Measurements from ENCODE around the gene ITSN1.

ITSN1 gene

DNA sequence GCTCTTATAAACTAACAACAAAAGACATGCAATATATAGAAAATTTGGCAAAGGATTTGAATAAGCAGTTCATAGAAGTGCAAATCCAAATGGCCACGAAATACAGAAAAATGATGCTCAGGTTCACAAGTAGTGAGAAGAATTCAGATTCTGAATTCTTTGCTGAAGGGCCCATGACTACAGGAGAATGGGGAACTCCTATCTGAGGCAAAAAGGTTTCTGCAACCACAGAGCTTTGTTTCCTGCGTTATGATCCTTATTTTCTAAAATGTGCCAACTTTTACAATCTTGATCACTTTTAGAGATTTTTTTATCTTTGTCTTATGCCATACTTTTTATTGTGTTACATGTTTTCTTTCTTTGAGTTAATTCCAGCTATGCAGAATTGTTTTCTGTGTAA is 91.3 kb downstream of the ITSN1 start:
- FAIRE-seq, result no peak

DNA sequence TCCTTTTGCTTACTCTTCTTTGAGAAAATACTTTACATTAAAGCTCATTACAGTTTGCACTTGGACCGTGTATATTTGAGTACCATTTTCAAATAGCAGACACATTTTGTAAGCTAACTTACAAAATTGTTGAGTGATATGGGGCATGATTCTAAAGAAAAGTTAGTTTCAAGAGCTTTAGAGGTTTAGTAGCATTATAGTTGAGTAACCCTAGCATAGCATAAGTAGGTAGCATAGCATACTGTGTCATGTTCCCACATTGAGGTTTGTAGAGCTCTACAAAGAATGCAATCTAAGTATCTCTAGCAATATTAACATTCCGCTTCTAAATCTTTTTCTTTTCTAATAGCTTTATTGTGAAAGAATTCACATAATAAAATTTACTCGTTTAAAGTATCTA is 92.0 kb downstream of the ITSN1 start:
- no peak for FAIRE-seq

DNA sequence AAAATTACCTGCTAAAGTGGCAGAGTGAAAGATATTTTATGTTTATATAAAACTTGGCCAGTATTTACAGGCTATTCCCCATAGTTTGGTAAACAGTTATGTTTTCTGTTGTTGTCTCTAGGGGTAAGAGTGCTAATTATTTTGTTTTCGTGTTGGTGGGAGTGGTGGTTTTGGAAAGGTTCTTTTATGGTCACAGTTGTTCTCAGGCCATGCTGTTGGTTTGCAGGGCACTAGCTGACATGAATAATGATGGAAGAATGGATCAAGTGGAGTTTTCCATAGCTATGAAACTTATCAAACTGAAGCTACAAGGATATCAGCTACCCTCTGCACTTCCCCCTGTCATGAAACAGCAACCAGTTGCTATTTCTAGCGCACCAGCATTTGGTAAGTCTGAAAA is 92.5 kb downstream of the ITSN1 start:
- FAIRE-seq, result no peak

DNA sequence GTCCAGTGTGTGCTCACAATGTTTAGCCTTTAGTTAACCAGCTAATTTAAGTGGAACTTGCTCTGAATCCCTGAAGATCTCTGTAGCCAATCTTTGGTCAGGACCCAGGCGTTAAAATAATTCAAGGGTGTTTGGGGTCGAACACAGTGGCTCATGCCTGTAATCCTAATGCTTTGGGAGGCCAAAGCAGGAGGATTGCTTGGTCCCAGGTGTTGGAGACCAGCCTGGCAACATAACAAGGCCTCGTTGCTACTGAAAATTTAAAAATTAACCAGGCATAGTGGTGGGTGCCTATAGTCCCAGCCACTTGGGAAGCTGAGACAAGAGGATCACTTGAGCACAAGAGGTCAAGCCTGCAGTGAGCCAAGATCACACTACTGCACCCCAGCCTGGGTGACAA is 94.3 kb downstream of the ITSN1 start:
- no peak for FAIRE-seq

DNA sequence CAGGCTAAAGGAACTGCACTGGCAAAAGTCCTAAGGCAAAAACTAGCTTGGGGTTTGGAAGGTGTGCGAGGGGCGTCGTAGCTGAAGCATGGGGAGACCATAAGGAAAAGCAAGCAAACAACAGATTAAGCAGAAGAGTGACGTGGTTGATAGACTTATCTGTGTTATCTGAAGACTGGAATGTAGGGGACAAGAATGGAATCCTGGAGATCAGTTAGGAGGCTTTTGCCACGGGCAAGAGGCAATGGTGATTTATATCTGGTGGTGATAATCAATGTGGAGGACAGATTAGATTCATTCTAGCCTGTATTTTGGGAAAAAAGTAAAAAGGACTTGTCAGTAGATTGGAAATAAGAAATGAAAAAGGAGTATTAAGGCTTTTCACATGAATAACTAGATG is 97.4 kb downstream of the ITSN1 start:
- no peak for FAIRE-seq

DNA sequence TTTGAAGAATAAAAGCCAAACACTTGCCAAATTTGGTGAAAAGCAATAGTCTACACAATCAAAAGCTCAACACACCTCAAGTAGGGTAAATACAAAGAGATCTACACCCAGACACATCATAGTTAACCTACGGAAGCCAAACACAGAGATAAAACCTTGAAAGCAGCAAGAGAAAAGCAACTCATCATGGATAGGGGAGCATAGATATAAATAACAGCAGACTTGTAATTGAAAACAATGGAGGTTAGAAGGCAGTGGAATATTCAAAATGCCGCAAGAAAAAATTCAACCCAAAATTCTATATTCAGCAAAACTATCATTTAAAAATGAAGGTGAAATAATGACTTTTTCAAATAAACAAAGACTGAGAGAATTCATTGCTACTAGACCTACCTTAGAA is 105.1 kb downstream of the ITSN1 start:
- FAIRE-seq, result no peak

DNA sequence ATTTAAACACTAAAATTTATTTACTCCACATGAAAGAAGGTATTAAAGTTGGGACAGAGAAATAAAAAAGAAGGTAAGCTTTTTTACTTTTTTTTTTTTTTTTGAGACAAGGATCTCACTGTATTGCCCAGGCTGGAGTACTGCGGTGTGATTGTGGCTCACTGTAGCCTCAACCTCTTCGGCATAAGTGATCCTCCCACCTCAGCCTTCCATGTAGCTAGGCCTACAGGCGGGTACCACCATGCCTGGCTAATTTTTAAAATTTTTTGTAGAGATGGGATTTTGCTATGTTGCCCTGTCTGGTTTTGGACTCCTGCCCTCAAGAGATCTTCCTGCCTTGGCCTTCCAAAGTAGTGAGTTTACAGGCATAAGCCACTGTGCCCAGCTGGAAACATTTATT is 106.6 kb downstream of the ITSN1 start:
- no peak for FAIRE-seq

DNA sequence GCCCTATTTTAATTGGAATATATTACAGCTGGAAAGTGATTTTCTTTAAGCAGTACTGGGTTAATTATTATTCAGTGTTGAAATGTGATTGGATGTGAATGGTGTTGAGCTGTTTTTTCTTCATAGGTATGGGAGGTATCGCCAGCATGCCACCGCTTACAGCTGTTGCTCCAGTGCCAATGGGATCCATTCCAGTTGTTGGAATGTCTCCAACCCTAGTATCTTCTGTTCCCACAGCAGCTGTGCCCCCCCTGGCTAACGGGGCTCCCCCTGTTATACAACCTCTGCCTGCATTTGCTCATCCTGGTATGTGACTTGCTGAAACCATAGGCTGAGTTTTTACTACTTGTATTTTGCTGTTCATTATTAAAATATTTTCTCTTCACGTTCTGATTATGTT is 107.7 kb downstream of the ITSN1 start:
- no peak for FAIRE-seq

DNA sequence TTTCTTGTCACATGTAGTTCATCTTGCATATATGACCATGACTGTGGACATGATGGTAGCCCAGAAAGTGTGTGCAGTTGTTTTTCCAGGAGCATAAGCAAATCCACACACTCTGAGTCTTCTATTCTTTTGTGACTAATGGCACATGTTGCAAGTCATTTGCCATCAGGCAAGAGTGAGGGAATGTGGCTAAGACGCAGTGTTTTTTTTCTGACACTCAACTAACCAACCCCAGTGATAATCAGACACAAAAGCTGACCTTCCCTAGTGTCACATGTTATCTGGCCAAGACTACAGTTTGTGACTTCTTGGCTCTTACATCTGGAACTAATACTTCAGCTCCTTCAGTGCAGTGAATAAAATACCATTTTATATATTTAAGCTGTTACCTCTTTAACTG is 108.8 kb downstream of the ITSN1 start:
- FAIRE-seq, result no peak

DNA sequence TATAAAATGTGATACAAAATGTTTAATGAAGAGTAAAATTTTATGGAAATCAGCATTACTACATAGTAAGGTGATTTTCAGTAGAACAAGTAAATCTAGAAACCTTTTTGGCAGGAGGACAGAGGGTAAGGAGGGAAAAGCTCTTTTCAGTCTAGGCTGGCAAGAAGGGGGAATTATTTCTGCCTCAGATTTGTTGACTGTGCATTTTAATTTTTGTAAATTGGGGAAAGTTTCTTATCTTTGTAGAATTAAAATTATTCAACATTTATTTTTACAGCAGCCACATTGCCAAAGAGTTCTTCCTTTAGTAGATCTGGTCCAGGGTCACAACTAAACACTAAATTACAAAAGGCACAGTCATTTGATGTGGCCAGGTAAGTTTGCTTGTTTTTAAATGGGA is 109.2 kb downstream of the ITSN1 start:
- FAIRE-seq, result no peak

DNA sequence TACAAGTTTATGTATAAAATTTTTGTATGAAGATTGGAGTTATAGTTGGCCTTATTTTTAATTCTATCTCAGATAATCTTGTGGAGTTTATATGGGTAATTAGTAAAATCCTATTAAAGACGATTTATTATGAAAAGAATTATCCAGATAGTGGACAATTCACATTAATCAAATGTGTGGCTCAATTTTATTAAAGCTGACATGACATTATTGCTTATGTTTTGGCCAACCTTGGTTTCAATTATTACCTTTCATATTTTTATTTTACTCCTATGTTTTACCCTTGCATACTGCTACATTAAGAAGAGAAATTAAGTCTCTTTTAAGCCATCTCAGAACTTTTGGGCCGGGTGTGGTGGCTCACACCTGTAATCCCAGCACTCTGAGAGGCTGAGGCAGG is 110.0 kb downstream of the ITSN1 start:
- FAIRE-seq, result no peak

DNA sequence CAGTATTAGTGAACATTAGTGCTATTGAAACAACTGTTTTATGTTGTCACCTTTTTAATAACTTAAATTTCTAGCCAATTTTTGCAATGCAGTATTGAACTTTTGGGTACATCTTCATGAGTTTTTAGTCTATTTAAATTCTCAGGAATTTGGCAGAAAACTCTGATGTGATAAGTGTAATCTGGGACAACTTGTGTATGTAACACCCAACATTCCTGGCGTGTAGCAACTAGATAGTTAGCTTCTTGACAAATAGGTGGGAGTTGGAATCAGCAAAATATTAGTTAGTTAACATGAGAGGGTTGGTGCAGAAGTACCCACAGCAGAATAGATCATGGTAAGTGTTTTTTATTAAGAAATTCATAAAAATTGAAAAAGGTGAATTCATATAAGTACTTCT is 111.6 kb downstream of the ITSN1 start:
- FAIRE-seq, result no peak

DNA sequence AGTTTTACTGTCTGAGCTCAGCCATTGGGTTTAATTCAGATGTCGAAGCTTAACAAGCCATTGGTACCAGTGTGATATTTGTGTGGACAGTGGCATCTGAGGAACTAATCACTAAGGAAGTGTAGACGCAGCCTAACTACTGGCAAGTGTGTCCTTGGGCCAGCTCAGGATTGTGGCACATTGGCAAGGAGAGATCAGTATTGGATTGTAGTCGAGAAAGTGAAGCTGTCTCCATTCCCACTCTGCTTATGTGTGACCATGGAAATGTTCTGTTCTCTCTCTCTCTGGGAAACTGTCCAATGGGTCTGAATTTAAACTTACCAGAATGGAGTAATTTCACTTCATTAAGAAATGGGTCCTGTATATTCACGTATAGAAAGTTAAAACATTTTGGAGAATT is 112.2 kb downstream of the ITSN1 start:
- FAIRE-seq, result no peak

DNA sequence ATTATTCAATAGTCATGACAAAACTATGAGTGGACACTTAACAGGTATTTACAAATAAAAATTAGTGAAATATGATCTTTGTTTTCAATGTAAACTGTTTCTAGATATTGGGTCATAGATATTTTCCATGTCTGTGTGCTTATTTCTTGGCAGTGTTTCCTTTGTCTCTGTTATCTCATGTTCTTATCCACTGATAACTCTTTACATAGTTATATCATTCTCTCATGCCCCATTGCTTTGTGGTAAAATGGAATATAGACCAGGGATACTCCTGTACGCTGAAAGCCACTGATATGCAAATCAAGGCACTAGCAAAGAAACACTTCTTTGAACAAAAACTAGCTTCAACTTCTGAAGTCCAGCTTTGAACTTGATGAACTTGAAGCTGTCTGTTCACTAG is 113.1 kb downstream of the ITSN1 start:
- FAIRE-seq, result no peak

DNA sequence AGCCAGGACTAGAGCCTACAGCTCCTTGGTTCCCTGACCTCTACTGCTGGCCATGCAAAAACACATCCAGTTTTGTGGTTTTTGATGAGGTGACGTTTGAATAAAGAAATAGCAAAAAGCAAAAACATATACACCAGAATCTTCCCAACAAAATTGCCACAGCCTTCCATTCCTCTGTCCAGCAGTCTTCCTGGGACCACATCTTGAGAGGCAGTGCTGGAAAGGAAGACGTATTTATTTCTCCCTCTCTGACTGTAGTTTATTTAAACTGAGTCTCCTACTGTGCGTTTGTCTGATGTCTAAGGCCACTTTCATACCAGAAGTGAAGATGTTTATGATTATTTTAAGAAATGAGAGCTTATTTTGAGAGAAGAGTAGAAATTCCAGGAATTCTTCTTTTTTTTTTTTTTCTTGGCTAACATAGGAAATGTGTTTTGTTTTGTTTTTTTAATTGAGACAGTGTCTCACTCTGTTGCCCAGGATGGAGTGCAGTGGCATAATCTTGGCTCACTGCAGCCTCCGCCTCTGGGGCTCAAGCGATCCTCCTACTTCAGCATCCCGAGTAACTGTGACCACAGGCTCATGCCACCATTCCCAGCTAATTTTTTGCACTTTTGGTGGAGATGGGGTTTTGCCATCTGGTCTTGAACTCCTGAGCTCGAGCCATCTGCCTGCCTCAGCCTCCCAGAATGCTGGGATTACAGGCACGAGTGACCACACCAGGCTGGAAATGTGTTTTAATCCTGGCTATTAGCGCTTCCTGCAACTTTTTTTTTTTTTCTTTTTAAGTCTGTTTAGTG is 118.5 kb downstream of the ITSN1 start:
- peak; percentile 69 for FAIRE-seq

DNA sequence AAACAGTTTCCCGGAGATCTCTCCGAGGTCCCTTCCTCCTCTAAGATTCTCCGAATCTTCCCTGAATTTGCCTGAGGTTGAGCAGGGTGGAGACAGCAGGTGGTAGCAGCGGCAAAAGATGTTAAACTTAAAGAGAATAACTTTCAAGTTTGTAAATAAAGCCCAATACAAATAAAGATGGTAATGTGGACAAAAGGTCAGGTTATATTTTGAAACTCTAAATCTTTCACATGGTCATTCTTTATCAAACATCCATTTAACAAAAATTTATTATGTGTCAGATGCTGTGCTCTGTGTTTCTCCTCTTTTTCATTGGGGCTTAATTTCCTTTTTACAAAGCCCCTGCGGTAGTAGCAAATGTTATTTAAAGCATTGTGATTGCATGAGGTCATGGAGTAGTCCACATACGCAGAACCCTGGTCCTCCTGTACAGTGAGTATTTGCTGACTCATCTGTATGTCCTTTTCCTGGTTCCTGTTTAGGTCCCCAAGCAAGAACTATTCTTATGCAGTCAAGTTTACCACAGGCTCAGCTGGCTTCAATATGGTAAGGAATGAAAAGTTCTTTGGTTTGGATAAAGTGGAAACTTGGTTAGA is 119.2 kb downstream of the ITSN1 start:
- peak; percentile 18 for FAIRE-seq

DNA sequence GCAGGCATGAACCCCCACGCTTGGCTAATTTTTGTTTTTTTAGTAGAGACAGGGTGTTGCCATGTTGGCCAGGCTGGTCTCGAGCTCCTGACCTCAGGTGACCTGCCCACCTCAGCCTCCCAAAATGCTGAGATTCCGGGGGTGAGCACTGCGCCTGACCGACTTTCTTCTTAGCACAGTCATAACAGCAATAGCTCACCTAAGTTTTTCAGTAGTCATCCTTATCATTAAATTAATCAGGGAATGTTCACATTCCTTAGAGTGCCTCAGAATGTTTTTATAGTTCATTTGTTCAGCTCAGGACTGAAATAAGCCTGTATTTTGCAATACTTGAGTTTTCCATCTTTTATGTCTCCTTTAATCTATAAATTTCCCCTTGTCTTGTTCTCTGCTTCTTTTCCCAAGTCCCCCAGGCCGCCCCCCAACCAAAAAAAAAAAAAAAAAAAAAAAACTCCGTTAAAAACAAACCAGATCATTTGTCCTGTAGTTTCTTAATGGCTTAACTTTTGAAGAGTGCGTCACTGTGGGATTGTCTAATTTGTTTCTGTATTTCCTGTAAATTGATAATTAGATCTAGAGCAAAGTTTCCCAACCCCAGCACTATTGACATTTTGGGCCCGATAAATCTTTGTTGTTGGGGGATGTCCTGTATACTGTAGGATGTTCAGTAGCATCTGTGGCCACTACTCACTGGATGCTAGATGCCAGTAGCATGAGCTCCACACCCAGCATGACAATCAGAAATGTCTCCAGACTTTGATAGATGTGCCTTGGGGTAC is 120.7 kb downstream of the ITSN1 start:
- no peak for FAIRE-seq

DNA sequence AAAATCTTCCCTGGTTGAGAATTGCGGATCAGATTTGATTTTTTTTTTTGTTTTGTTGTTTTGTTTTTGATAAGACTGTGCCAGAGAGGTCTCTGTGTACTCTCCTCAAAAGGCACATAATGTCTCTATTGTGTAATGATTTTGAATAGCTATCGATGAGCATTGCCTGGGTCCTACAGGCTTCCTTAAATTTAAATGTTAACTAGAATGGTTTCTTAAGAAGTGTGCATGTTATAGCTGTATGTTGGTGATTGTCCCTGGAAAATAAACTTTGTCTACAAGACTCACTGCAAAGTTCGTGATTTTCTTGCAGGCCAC is 121.2 kb downstream of the ITSN1 start:
- no peak for FAIRE-seq

DNA sequence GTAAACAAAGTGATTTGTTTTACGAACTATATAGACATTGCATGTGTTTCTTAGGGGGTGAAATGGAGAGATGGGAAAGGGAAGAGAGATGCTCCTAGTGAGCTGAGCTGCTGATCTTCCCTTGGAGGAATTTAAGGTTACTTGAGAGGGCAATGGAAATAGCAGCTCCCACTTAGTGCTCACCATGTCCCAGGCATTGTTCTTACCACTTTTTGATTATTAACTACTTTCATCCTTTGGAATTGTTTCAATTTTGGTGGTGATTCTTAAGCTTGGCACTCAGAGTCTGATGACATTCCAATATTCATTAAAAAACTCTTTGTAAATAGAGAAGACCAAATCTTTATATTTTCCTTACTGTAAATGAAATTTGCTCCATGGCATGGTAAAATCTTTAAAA is 124.9 kb downstream of the ITSN1 start:
- no peak for FAIRE-seq

DNA sequence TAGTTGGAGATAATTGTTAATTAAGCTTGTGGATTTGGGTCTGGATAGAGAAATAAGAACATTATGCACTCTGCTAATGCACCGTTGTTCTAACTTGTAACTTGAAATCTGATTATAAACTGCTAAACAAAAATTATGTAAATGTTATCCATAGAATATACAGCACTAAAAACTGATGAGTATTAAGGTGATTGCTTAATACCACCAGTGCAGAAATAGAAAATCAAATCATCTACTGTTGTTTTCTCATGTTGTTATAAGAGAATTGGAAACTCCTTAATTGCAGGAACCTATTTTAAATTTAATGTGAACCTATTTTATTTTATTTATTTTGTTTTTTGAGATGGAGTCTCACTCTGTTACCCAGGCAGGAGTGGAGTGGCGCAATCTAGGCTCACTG is 125.7 kb downstream of the ITSN1 start:
- no peak for FAIRE-seq

DNA sequence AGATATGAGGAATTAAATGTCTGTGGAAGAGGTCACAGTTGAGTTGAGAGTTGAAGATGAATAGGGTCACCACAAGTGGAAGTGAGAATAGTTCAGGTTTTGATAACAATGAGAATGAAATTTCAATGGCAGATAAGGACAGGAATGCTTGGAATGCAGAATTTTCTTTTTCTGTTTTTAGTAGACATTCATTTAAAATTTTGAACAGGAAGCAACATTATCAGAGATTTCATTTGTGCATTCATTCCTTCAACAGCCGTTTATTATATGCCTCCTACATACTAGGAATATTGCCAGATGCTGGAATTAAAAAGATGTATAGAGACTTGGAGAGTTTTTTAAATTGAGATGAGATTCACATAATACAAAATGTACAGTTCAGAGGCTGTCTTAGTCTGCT is 126.8 kb downstream of the ITSN1 start:
- FAIRE-seq, result no peak

DNA sequence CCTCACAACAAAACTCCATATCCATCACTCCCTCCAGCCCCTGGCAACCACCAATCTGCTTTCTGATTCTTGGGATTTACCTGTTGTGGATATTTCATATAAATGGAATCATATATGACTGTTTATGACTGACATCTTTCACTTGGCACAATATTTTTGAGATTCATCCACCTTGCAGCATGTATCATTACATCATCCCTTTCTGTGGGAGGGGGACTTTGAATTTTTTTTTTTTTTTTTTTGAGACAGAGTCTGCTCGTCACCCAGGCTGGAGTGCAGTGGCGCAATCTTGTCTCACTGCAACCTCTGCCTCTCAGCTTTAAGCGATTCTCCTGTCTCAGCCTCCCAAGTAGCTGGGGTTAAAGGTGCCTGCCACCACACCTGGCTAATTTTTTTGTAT is 128.2 kb downstream of the ITSN1 start:
- FAIRE-seq, result no peak

DNA sequence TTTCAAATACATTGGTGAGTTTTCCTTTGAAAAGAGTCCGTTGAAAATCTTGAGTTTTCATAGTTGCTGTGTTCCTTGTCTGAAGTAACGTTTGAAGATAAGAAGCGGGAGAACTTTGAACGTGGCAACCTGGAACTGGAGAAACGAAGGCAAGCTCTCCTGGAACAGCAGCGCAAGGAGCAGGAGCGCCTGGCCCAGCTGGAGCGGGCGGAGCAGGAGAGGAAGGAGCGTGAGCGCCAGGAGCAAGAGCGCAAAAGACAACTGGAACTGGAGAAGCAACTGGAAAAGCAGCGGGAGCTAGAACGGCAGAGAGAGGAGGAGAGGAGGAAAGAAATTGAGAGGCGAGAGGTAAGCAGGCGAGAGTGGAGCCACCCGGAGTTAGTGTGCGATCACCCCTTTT is 129.7 kb downstream of the ITSN1 start:
- FAIRE-seq, result no peak

DNA sequence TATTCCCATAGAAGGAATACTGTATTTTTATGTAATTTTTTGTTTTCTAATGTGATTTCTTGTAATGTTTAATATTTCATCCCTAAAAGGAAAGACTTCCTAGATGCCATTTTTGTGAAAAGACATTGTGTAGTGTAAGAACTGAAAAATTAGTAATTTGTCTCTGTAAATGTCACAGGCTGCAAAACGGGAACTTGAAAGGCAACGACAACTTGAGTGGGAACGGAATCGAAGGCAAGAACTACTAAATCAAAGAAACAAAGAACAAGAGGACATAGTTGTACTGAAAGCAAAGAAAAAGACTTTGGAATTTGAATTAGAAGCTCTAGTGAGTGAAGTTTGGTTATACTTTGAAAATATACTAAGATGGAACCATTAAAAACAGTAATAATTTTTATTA is 132.2 kb downstream of the ITSN1 start:
- FAIRE-seq, result no peak

Measured in endometrium (tissue), 2 donors.